Mucosa of stomach (tissue), 1 donor: ENCODE measurements around the gene OPALIN.

Experiments
- H3K27me3 ChIP-seq: one replicate; pipeline ENCODE4 v1.7.0; 2013; ENCODE audit warnings: mild to moderate bottlenecking, low read length; ENCODE audit not compliant: control insufficient read depth, insufficient read depth
- H3K36me3 ChIP-seq: one replicate; pipeline ENCODE4 v1.7.0; 2013; ENCODE audit warnings: low read length; ENCODE audit not compliant: control insufficient read depth, insufficient read depth
- H3K4me1 ChIP-seq: one replicate; pipeline ENCODE4 v1.7.0; 2013; ENCODE audit warnings: mild to moderate bottlenecking, low read length; ENCODE audit not compliant: control insufficient read depth, insufficient read depth
- H3K4me3 ChIP-seq: one replicate; pipeline ENCODE4 v1.7.0; 2013; ENCODE audit warnings: low read length
- H3K9ac ChIP-seq: one replicate; pipeline ENCODE4 v1.7.0; 2013; ENCODE audit warnings: mild to moderate bottlenecking, low read length, moderate library complexity
- H3K9me3 ChIP-seq: one replicate; pipeline ENCODE4 v1.7.0; 2013; ENCODE audit warnings: mild to moderate bottlenecking, low read length, moderate library complexity; ENCODE audit not compliant: control insufficient read depth
- donor health status: Pancreatic carcinoma.

The OPALIN gene

DNA sequence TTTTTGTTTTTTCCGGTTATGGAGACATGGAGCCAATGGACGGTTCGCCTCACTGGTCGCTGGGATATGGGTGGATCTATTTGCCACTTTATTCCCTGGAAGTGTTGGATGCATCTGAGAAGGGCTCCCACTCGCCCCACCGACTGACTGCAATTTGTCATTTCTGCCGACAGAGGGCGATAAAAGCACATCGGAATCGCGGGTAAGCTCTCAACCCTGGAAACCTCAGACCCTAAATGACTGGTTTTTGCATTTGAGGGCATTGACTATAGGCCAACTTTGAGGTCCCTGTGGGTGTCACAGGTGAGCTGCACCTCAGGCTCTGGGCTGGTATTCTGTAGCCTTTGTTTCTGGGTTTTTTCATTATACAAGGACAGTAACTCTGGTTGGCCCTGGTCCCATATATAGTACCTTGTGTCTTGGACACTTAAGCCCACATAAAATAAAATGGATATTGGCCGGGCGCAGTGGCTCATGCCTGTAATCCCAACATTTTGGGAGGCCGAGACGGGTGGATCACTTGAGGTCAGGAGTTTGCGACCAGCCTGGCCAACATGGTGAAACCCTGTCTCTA lies 11.9 kb upstream of the OPALIN start:
- H3K4me3 ChIP-seq = no peak overlapping the region
- H3K36me3 ChIP-seq = no peaks in the 10 kb centered on the region
- no peaks in the 10 kb centered on the region for H3K9me3 ChIP-seq
- H3K9ac ChIP-seq = no peak overlapping the region
- no peaks in the 10 kb centered on the region for H3K4me1 ChIP-seq
- no peaks in the 10 kb centered on the region for H3K27me3 ChIP-seq

DNA sequence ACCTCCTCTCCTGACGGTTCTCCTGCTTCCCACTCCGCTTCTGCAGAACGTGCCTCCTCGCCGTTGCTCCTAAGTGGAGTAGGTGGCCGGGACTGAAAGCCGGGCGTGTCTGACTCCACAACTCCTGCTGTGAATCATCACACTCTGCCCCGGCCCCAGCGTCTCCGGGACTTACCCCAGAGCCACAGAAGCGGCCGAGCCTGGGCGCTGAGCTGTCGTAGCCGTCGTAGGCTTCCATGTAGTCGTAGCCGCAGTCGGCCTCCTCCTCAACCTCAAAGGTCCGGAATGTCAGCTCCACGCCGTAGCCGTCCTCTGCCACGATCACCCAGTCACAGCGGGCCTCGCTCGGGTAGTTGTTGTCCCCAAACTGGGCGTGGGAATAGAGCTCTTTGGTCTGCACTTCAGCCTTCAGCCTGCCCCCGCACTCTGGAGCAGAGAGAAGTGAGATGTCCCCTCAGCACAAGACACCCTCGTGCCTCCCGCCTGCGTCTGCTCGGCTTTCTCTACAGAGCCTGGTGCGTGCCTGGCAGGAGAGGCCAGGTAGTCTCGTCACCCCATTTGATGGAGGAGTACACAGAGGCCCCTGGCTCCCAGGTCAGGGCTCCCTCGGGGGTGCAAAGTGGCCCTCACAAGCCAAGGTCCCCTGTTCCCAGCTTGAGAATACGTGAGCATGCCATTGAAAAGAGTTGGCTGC lies 11.2 kb upstream of the OPALIN start:
- no peaks in the 10 kb centered on the region for H3K9me3 ChIP-seq
- no peak overlapping the region for H3K4me3 ChIP-seq
- no peaks in the 10 kb centered on the region for H3K36me3 ChIP-seq
- no peaks in the 10 kb centered on the region for H3K4me1 ChIP-seq
- H3K9ac ChIP-seq = no peak overlapping the region
- no peaks in the 10 kb centered on the region for H3K27me3 ChIP-seq

DNA sequence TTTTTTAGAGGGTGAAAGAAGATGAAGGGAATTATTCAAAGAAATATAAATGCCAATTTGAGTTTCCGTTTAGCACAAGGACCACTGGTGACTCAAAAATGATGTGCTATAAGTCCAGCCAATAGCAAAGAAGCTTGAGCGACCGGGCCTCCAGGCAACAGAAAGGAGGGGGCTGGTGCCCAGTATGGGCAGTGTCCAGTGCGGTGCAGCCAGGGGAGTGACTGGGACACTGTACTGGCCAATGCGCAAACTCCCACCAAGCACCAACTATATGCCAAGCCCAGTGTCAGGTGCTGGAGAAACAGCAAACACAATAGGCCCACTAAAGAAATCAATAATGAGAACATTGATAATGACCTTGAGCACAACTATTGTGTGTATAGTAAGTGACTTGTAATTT lies 10.2 kb upstream of the OPALIN start:
- Histone ChIP-seq H3K4me1 (no peaks in the 10 kb centered on the region), H3K27me3 (no peaks in the 10 kb centered on the region), H3K36me3 (no peaks in the 10 kb centered on the region), H3K4me3 (no peak overlapping the region), H3K9me3 (no peaks in the 10 kb centered on the region), H3K9ac (no peak overlapping the region)

DNA sequence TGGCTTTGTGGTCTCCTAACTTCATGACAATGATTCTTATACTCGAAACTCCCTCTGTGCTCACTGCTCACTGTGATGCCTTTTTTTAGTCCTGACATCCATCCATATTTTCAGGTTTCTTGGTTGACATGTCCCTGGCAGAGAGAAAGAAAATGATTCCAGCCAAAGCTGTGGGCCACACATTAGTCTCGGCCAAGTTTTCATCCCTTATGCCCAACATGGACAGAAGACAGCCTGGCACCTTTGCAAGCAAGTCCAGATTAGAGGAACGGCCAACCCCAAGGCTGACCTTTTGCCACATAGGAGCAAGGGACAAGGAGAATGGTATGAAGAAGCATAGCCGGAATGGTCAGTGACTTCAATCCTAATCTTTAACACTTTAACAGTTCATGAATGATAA lies 8.7 kb upstream of the OPALIN start:
- no peaks in the 10 kb centered on the region for H3K36me3 ChIP-seq
- H3K4me1 ChIP-seq = no peaks in the 10 kb centered on the region
- H3K27me3 ChIP-seq = no peaks in the 10 kb centered on the region
- H3K9ac ChIP-seq = no peak overlapping the region
- no peaks in the 10 kb centered on the region for H3K9me3 ChIP-seq
- H3K4me3 ChIP-seq = no peak overlapping the region

DNA sequence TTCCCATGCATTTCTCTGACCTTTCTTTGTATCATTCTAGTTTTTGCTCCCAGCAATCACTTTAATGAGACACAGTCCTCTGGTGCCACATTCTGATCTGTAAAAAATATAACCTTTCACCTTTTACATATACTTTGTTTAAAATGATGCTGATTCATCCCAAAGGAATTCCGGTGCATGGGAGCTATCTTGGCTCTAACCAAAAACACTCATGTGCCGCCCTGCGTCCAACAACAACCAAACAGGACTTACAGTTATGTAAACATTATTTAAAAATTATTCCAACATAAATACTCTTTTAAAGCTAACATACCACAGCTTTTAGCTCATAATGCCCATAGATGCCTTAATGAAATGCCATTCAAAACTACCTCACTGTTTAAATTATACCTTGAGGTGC lies 7.7 kb upstream of the OPALIN start:
- Histone ChIP-seq H3K27me3 (no peaks in the 10 kb centered on the region), H3K9me3 (no peaks in the 10 kb centered on the region), H3K9ac (no peak overlapping the region), H3K4me1 (no peaks in the 10 kb centered on the region), H3K4me3 (no peak overlapping the region), H3K36me3 (no peaks in the 10 kb centered on the region)

DNA sequence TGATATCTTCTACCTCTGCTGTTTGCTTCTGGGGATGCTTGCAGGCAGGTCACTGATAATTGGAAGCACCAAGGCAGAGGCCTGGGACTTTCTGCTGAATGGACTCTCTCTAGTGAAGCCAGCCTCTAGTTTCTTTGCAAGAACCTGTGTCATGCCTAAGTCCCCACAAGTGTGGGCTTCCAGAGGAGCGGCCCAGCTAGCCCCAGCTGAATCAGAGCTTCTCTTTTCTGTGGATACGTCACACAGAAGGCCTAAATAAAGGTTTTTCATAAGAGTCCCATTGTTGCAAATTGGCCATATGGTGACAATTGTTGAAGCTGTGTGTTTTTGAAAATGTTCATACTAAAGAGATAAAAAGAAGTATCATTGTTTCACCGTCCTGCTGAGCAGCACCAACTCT lies 6.8 kb upstream of the OPALIN start:
- no peaks in the 10 kb centered on the region for H3K27me3 ChIP-seq
- no peaks in the 10 kb centered on the region for H3K9me3 ChIP-seq
- no peaks in the 10 kb centered on the region for H3K4me1 ChIP-seq
- H3K9ac ChIP-seq = no peak overlapping the region
- H3K36me3 ChIP-seq = no peaks in the 10 kb centered on the region
- H3K4me3 ChIP-seq = no peak overlapping the region

DNA sequence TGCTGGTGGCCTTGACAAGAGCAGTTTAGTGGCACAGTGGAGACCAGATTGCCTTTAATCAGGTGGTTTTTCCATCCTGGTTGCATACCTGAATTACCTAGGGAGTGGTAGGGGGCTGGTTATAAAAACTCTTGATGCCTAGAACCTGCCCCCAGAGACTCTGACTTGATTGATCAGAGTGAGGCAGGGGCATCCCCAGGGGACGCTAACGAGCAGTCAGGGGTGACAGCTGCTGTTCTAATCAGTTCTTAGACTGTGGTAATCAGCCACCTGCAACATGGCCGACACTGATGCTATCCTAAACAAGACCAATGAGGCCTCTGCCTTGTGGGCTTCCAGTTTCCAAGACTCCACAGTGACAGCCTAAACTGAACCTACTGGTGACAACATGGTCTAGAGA lies 2.0 kb upstream of the OPALIN start:
- no peaks in the 10 kb centered on the region for H3K27me3 ChIP-seq
- H3K36me3 ChIP-seq = no peaks in the 10 kb centered on the region
- no peaks in the 10 kb centered on the region for H3K9me3 ChIP-seq
- no peak overlapping the region for H3K9ac ChIP-seq
- no peak overlapping the region for H3K4me3 ChIP-seq
- H3K4me1 ChIP-seq = no peaks in the 10 kb centered on the region

DNA sequence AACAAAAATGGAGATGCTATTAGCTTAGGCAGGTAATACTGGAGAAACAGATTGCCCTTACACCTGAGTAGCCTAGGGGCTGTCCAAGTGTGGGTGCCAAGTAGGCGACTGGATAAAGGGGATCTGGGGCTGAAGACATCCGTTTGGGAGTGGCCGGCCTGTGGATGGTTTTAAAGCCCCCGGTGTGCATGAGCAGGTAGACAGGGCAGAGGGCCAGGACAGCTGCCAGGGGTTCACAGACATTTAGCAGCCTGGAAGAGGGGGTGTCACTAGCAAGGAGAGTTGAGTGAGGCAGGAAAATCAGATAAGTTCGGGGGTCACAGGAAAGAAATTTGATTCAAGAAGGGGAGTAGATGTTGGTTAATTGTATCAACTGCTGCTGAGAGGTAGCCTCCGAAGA lies 1.5 kb upstream of the OPALIN start:
- Histone ChIP-seq H3K36me3 (no peaks in the 10 kb centered on the region), H3K27me3 (no peaks in the 10 kb centered on the region), H3K4me3 (no peak overlapping the region), H3K9ac (no peak overlapping the region), H3K4me1 (no peaks in the 10 kb centered on the region), H3K9me3 (no peaks in the 10 kb centered on the region)

DNA sequence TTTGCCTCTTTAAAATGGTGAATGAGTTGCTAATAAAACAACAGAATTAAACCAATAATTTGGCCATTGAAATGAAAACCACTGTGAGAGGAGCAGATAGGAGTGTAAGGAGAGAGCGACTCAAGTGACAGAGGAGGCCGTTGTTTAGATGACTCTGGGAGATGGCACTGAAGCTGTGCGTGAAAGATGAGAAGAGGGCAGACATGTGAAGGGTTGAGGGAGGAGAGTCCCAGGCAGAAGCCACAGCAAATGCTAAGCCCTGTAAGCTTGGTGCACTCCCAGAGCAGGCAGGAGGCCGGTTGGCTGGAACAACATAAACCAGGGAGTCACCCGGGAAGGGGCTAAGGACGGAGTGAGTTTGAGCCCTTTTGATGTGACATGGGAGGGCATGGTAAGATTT lies 814 bp upstream of the OPALIN start:
- Histone ChIP-seq H3K9ac (no peak overlapping the region), H3K36me3 (no peaks in the 10 kb centered on the region), H3K4me1 (no peaks in the 10 kb centered on the region), H3K27me3 (no peaks in the 10 kb centered on the region), H3K4me3 (no peak overlapping the region), H3K9me3 (no peaks in the 10 kb centered on the region)

DNA sequence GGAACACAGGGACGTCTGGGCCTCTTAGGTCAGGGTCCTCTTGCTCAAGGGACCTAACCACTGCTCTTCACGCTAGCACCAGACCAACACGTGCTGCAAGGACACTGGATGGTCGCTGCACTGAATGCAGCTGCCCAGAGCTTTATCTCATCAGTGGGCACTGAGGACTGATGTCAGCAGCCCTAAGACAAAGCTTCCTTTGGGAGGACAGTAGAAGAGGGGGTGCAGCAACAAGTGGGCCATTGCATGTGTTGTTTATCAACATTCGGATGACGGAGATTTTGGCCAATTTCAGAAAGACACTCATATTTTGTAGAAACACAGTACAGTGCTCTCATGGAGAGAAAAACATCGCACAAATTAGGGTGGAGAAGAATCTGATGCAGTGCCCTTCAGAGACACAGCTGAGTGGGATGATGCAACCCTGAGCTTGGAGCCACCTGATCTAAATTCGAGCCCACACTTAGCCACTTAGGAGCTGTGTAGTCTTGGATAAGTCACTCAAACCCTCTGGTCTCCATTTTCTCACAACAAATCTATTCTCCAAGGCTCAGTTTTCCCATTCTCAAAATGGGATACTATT lies 1.7 kb downstream of the OPALIN start:
- H3K36me3 ChIP-seq = no peaks in the 10 kb centered on the region
- no peaks in the 10 kb centered on the region for H3K27me3 ChIP-seq
- no peak overlapping the region for H3K9ac ChIP-seq
- H3K9me3 ChIP-seq = no peaks in the 10 kb centered on the region
- no peak overlapping the region for H3K4me3 ChIP-seq
- H3K4me1 ChIP-seq = no peaks in the 10 kb centered on the region

DNA sequence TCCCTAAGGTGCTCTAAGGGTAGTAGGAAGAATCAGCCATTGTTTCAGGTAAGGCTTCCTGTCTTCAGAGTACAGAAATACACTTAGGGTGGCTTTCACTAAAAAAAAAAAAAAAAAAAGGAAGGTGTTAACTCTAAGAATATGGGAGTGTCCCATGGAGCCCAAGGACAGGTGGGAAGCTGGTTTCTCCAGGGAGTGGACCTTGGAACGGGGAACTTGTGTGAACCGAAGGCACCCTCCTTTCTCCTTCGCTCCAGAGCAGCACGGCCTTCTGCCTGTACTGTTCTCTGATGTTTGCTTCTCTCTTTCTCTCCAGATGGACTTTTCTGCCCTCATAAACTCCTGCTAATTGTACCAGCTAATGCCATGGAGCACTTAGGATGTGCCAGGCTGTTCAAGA lies 6.2 kb downstream of the OPALIN start:
- Histone ChIP-seq H3K36me3 (no peaks in the 10 kb centered on the region), H3K9ac (no peak overlapping the region), H3K27me3 (no peaks in the 10 kb centered on the region), H3K4me3 (no peak overlapping the region), H3K9me3 (no peaks in the 10 kb centered on the region), H3K4me1 (no peaks in the 10 kb centered on the region)

DNA sequence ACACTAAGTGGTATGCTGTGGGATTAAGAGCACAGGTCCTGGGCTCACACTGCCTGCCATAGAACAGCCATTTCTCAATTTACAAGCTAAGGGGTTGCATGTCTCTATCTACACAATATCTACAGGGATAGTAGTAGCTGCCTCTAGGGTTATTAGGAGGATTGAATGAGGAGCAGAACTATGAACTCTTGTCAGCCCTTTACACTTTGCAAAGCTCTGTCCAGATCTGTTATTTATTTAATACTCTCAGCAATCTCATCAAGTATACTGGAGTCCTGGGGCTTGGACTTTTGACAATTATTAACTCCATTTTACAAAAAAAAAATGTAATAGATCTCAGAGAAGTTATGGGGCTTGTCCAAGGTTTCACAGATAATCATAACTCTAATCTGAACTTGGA lies 6.8 kb downstream of the OPALIN start:
- H3K9me3 ChIP-seq = no peaks in the 10 kb centered on the region
- H3K4me1 ChIP-seq = no peaks in the 10 kb centered on the region
- H3K9ac ChIP-seq = no peak overlapping the region
- no peaks in the 10 kb centered on the region for H3K27me3 ChIP-seq
- H3K4me3 ChIP-seq = no peak overlapping the region
- no peaks in the 10 kb centered on the region for H3K36me3 ChIP-seq
